ENCODE measurements around the gene CHRDL1.

- TF ChIP-seq CTCF (IDR thresholded peaks at IDR 0.05) (no peak), E2F5 (CRISPR knock-in tag; IDR thresholded peaks at IDR 0.05) (no peak), NFYB (CRISPR knock-in tag; conservative IDR thresholded peaks at IDR 0.05; ENCODE audit: low read depth) (no peak), USF2 (CRISPR knock-in tag; IDR thresholded peaks at IDR 0.05) (no peak), CREM (CRISPR knock-in tag; IDR thresholded peaks at IDR 0.05) (no peak), CBFB (CRISPR knock-in tag; IDR thresholded peaks at IDR 0.05; ENCODE audit: low read depth) (no peak), JUN (CRISPR knock-in tag; IDR thresholded peaks at IDR 0.05) (no peak), ATF1 (CRISPR knock-in tag; IDR thresholded peaks at IDR 0.05) (no peak), KAT7 (CRISPR knock-in tag; IDR thresholded peaks at IDR 0.05; ENCODE audit: borderline replicate concordance) (no peak), E2F1 (CRISPR knock-in tag; IDR thresholded peaks at IDR 0.05) (no peak), NR1H2 (CRISPR knock-in tag; IDR thresholded peaks at IDR 0.05) (no peak)
Observed at GRCh38 chrX:110755061-110755460, 40.6 kb downstream of the CHRDL1 start.

Data from WTC11 (cell line).